Testis (tissue), 2 donors: Measurements from ENCODE around the gene AXIN1.

ENCODE experiments used
- POLR2A ChIP-seq: fragments of 450-650 bp; IDR thresholded peaks from one replicate; pipeline ENCODE4 v1.6.1; 2017; ENCODE audit warnings: antibody characterized with exemption, mild to moderate bottlenecking, moderate library complexity
- TF ChIP-seq, protein P1 (sequence below), 3 experiments: fragments of 450-650 bp in 2 of 3; fragments of 200-600 bp in 1 of 3; sonication (generic) in 1 of 3; IDR thresholded peaks; one replicate each; pipeline ENCODE4 v1.5.1; 2016 to 2019; ENCODE audit warnings: antibody characterized with exemption in 3 of 3, mild to moderate bottlenecking in 2 of 3, moderate library complexity in 1 of 3

DNA sequence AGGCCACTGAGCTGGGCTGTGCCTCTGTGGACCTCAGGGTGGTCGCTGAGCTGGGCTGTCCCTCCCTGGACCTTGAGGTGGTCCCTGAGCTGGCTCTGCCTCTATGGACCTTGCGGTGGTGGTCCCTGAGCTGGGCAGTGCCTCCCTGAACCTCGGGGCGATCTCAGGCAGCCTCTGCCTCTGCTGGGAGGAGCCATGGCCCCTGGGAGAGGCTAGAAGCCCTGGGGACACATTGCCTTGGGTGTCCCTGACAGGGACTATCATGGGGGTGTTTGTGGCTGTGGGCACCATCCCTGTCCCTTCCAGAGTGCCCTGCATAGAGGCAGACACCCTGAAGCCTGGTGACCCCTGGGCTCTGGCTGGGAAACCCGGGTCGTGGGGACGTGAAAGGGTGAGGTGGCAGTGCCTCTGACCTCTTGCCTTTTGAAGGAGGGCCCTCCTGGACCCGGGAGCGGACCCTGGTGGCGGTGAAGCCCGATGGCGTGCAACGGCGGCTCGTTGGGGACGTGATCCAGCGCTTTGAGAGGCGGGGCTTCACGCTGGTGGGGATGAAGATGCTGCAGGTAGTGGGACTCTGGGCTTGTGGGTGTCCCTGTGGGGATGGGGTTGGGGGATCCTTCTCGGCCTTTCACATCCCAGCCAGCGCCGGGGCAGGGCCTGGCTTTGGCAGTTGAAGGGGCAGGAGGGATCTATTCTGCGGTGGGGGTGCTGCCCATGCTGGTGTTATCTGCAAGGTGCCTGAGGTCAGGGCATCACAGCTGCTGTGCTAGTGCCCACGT is 46.2 kb upstream of the AXIN1 start:
- TF ChIP-seq, protein P1, sequence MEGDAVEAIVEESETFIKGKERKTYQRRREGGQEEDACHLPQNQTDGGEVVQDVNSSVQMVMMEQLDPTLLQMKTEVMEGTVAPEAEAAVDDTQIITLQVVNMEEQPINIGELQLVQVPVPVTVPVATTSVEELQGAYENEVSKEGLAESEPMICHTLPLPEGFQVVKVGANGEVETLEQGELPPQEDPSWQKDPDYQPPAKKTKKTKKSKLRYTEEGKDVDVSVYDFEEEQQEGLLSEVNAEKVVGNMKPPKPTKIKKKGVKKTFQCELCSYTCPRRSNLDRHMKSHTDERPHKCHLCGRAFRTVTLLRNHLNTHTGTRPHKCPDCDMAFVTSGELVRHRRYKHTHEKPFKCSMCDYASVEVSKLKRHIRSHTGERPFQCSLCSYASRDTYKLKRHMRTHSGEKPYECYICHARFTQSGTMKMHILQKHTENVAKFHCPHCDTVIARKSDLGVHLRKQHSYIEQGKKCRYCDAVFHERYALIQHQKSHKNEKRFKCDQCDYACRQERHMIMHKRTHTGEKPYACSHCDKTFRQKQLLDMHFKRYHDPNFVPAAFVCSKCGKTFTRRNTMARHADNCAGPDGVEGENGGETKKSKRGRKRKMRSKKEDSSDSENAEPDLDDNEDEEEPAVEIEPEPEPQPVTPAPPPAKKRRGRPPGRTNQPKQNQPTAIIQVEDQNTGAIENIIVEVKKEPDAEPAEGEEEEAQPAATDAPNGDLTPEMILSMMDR (IDR thresholded peaks at IDR 0.05), result no peak
- TF ChIP-seq POLR2A, result no peak
